DOHH2 (cell line): ENCODE data around the gene RBM22.

ENCODE experiments used
- EZH2phosphoT487 ChIP-seq: fragments of 200-600 bp; sonication (generic); IDR thresholded peaks from 2 replicates; pipeline ENCODE4 v1.6.1; 2017; ENCODE audit warnings: borderline replicate concordance, mild to moderate bottlenecking, antibody characterized with exemption, low read length, moderate library complexity, mixed read lengths
- TF ChIP-seq, protein P1 (sequence below): fragments of 200-600 bp; sonication (generic); IDR thresholded peaks from one replicate; pipeline ENCODE4 v1.5.1; 2014; ENCODE audit warnings: antibody characterized with exemption, mild to moderate bottlenecking, low read depth, low read length; ENCODE audit not compliant: poor library complexity, severe bottlenecking

DNA sequence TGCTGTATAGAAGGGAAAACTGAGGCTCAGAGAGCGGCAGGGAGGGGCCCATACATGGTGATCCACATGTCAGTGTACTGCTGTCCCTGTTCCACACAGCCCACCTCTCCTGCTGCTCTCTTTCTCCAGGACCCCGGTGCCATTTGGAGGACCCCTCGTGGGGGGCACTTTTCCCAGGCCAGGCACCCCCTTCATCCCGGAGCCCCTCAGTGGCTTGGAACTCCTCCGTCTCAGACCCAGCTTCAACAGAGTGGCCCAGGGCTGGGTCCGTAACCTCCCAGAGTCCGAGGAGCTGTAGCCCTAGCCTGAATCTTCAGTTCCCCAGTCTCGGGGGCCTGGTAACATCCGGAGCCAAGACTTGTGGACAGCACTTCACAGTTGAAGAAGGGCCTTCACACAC, 24.3 kb downstream of the RBM22 start:
- TF ChIP-seq, protein P1, sequence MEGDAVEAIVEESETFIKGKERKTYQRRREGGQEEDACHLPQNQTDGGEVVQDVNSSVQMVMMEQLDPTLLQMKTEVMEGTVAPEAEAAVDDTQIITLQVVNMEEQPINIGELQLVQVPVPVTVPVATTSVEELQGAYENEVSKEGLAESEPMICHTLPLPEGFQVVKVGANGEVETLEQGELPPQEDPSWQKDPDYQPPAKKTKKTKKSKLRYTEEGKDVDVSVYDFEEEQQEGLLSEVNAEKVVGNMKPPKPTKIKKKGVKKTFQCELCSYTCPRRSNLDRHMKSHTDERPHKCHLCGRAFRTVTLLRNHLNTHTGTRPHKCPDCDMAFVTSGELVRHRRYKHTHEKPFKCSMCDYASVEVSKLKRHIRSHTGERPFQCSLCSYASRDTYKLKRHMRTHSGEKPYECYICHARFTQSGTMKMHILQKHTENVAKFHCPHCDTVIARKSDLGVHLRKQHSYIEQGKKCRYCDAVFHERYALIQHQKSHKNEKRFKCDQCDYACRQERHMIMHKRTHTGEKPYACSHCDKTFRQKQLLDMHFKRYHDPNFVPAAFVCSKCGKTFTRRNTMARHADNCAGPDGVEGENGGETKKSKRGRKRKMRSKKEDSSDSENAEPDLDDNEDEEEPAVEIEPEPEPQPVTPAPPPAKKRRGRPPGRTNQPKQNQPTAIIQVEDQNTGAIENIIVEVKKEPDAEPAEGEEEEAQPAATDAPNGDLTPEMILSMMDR: no peak
- no peak for TF ChIP-seq EZH2phosphoT487
